SK-N-SH (cell line): ENCODE measurements around the gene NCBP2L. TPM values are rescaled to one million over a fixed set of nuclear protein-coding genes. Genes with fewer than 3 reads are reported as not detected.

ENCODE experiments used
- CTCF ChIA-PET: fragments of 300-600, 350-600 bp; formaldehyde crosslinking; extraction: SDS; loops from one replicate; lab custom pipeline; 2021; lab: Yijun Ruan, JAX
- POLR2A ChIA-PET: fragments of 350-600 bp; sonication (Branson Sonifier 250); formaldehyde crosslinking; extraction: SDS; loops from one replicate; lab custom pipeline; 2020; ENCODE audit warnings: antibody characterized with exemption, inconsistent platforms; lab: Yijun Ruan, JAX
- DNase-seq: peaks from one replicate; pipeline ENCODE4 v3.0.0; 2012
- H2AFZ ChIP-seq: fragments of 200-600 bp; sonication (generic); 2 replicates; pipeline ENCODE4 v1.8.1; 2016; ENCODE audit warnings: antibody characterized with exemption, mild to moderate bottlenecking, low read depth
- H3F3A ChIP-seq: fragments of 200-600 bp; sonication (generic); replicated peaks from 2 replicates; pipeline ENCODE3; 2016; ENCODE audit warnings: antibody characterized with exemption, mild to moderate bottlenecking; ENCODE audit not compliant: insufficient read depth
- H3K27ac ChIP-seq, 2 experiments: fragments of 200-500 bp in 1 of 2; fragments of 200-600 bp in 1 of 2; sonication (Bioruptor generic) in 1 of 2; sonication (generic), shearing (Covaris generic) in 1 of 2; 2 replicates each; pipeline versions ENCODE4 v1.5.1 to v1.6.1; 2014 to 2016; ENCODE audit warnings: low read depth in 2 of 2, inconsistent platforms in 1 of 2, low read length in 1 of 2, mild to moderate bottlenecking in 1 of 2, mixed read lengths in 1 of 2
- H3K27me3 ChIP-seq: fragments of 200-600 bp; sonication (generic), shearing (Covaris generic); 2 replicates; pipeline ENCODE4 v1.6.1; 2016; ENCODE audit warnings: mixed run types; ENCODE audit not compliant: insufficient read depth
- H3K36me3 ChIP-seq, 2 experiments: fragments of 200-500 bp in 1 of 2; fragments of 200-600 bp in 1 of 2; sonication (Bioruptor generic) in 1 of 2; sonication (generic) in 1 of 2; replicated peaks in 1 of 2; 2 replicates each; pipeline versions ENCODE3 to v1.5.1; 2014 to 2016; ENCODE audit warnings: low read length in 1 of 2, mild to moderate bottlenecking in 1 of 2; ENCODE audit not compliant: insufficient read depth in 2 of 2, control insufficient read depth in 1 of 2
- H3K4me1 ChIP-seq, 2 experiments: fragments of 200-500 bp in 1 of 2; fragments of 200-600 bp in 1 of 2; sonication (Bioruptor generic) in 1 of 2; sonication (generic), shearing (Covaris generic) in 1 of 2; 2 replicates each; pipeline versions ENCODE4 v1.5.1 to v1.6.1; 2014 to 2016; ENCODE audit warnings: low read depth in 1 of 2, low read length in 1 of 2, mixed run types in 1 of 2; ENCODE audit not compliant: insufficient read depth in 2 of 2, control insufficient read depth in 1 of 2
- H3K4me2 ChIP-seq: fragments of 200-600 bp; sonication (generic), shearing (Covaris generic); 2 replicates; pipeline ENCODE4 v1.6.1; 2017; ENCODE audit warnings: mixed run types
- H3K4me3 ChIP-seq, 2 experiments: fragments of 200-500 bp in 1 of 2; fragments of 200-600 bp in 1 of 2; sonication (Bioruptor generic) in 1 of 2; sonication (generic), shearing (Covaris generic) in 1 of 2; 2 replicates each; pipeline versions ENCODE4 v1.5.1 to v1.8.1; 2014 to 2016; ENCODE audit warnings: low read depth in 2 of 2, inconsistent platforms in 1 of 2, low read length in 1 of 2, mild to moderate bottlenecking in 1 of 2, mixed read lengths in 1 of 2, moderate library complexity in 1 of 2
- H3K79me2 ChIP-seq: fragments of 200-600 bp; sonication (generic); 2 replicates; pipeline ENCODE4 v1.8.1; 2017; ENCODE audit warnings: mild to moderate bottlenecking; ENCODE audit not compliant: insufficient read depth
- H3K9ac ChIP-seq: fragments of 200-600 bp; sonication (generic); 2 replicates; pipeline ENCODE4 v1.6.1; 2017; ENCODE audit warnings: mixed run types
- H3K9me2 ChIP-seq: fragments of 200-600 bp; sonication (generic); 2 replicates; pipeline ENCODE4 v1.6.1; 2017; ENCODE audit warnings: mixed run types
- H3K9me3 ChIP-seq: fragments of 200-600 bp; sonication (generic); 2 replicates; pipeline ENCODE4 v1.6.1; 2017; ENCODE audit warnings: mixed run types, mild to moderate bottlenecking, moderate library complexity
- H4K20me1 ChIP-seq: fragments of 200-600 bp; sonication (generic); 2 replicates; pipeline ENCODE4 v1.6.1; 2017; ENCODE audit warnings: mild to moderate bottlenecking, mixed run types; ENCODE audit not compliant: insufficient read depth
- CHD2 ChIP-seq: fragments of 150-350 bp; IDR thresholded peaks from 2 replicates; pipeline ENCODE4 v1.6.1; 2018; ENCODE audit warnings: low read length; ENCODE audit not compliant: partially characterized antibody
- ELF1 ChIP-seq: IDR thresholded peaks from 2 replicates; pipeline ENCODE4 v1.4.0; 2012
- EZH2phosphoT487 ChIP-seq: fragments of 200-600 bp; sonication (generic); IDR thresholded peaks from 2 replicates; pipeline ENCODE4 v1.6.1; 2017; ENCODE audit warnings: low read depth, mixed run types, mild to moderate bottlenecking, antibody characterized with exemption, moderate library complexity, borderline replicate concordance
- FOSL2 ChIP-seq: IDR thresholded peaks from 2 replicates; pipeline ENCODE4 v1.4.0; 2012; ENCODE audit warnings: low read depth, mild to moderate bottlenecking, moderate library complexity, borderline replicate concordance
- FOXM1 ChIP-seq: IDR thresholded peaks from 2 replicates; pipeline ENCODE4 v1.4.0; 2012; ENCODE audit warnings: low read depth, mild to moderate bottlenecking
- GABPA ChIP-seq: IDR thresholded peaks from 2 replicates; pipeline ENCODE4 v1.4.0; 2012; ENCODE audit warnings: low read depth, mild to moderate bottlenecking
- MAX ChIP-seq: IDR thresholded peaks from 2 replicates; pipeline ENCODE4 v1.4.0; 2012; ENCODE audit warnings: low read depth
- MEF2A ChIP-seq: IDR thresholded peaks from 2 replicates; pipeline ENCODE4 v1.4.0; 2012; ENCODE audit warnings: low read depth, borderline replicate concordance
- MXI1 ChIP-seq: IDR thresholded peaks from 2 replicates; pipeline ENCODE4 v1.6.1; 2012; ENCODE audit warnings: mild to moderate bottlenecking, low read depth, low read length, improper control_type of control experiment
- POLR2AphosphoS5 ChIP-seq: IDR thresholded peaks from 2 replicates; pipeline ENCODE4 v1.6.1; 2012; ENCODE audit warnings: low read depth, low read length
- RAD21 ChIP-seq: IDR thresholded peaks from 2 replicates; pipeline ENCODE4 v1.6.1; 2012; ENCODE audit warnings: mild to moderate bottlenecking, low read length
- RCOR1 ChIP-seq: fragments of 150-350 bp; IDR thresholded peaks from 2 replicates; pipeline ENCODE4 v1.6.1; 2017; ENCODE audit warnings: antibody characterized with exemption, low read length
- RXRA ChIP-seq: IDR thresholded peaks from 2 replicates; pipeline ENCODE4 v1.4.0; 2012; ENCODE audit warnings: low read depth, mild to moderate bottlenecking, borderline replicate concordance
- TEAD4 ChIP-seq: IDR thresholded peaks from 2 replicates; pipeline ENCODE4 v1.4.0; 2012; ENCODE audit warnings: mild to moderate bottlenecking, borderline replicate concordance; ENCODE audit not compliant: insufficient read depth
- USF2 ChIP-seq: fragments of 150-350 bp; IDR thresholded peaks from 2 replicates; pipeline ENCODE4 v1.6.1; 2017; ENCODE audit warnings: antibody characterized with exemption, low read length, low read depth, borderline replicate concordance
- WGBS: methylation state at CpG from one replicate; pipeline ENCODE4 v1.1.6; 2017; ENCODE audit warnings: low lambda C conversion rate; 5-methylcytosine and 5-hydroxymethylcytosine counted together
- polyA plus RNA-seq, 3 experiments: library from polyadenylated mRNA; depleted of rRNA; stranded (reverse); fragments of >200 nt; gene quantifications; 2 replicates each; pipeline ENCODE4 v1.2.3, GENCODE V29; 2012
- TF ChIP-seq, protein P1 (sequence below): IDR thresholded peaks from 2 replicates; pipeline ENCODE4 v1.6.1; 2012; ENCODE audit warnings: mild to moderate bottlenecking, low read depth, low read length, moderate library complexity
- TF ChIP-seq, protein P2 (sequence below): fragments of 150-350 bp; IDR thresholded peaks from 2 replicates; pipeline ENCODE4 v1.6.1; 2016; ENCODE audit warnings: mild to moderate bottlenecking, low read depth, low read length
- TF ChIP-seq, protein P3 (sequence below): fragments of 200-600 bp; sonication (generic); IDR thresholded peaks from 2 replicates; pipeline ENCODE4 v1.6.1; 2017; ENCODE audit warnings: antibody characterized with exemption, mild to moderate bottlenecking, moderate library complexity
- TF ChIP-seq, protein P4 (sequence below): IDR thresholded peaks from 2 replicates; pipeline ENCODE4; 2012

The NCBP2L gene
- polyA plus RNA-seq, 1 of the 3 experiments (the other 2 are of a cell fraction): not detected

DNA sequence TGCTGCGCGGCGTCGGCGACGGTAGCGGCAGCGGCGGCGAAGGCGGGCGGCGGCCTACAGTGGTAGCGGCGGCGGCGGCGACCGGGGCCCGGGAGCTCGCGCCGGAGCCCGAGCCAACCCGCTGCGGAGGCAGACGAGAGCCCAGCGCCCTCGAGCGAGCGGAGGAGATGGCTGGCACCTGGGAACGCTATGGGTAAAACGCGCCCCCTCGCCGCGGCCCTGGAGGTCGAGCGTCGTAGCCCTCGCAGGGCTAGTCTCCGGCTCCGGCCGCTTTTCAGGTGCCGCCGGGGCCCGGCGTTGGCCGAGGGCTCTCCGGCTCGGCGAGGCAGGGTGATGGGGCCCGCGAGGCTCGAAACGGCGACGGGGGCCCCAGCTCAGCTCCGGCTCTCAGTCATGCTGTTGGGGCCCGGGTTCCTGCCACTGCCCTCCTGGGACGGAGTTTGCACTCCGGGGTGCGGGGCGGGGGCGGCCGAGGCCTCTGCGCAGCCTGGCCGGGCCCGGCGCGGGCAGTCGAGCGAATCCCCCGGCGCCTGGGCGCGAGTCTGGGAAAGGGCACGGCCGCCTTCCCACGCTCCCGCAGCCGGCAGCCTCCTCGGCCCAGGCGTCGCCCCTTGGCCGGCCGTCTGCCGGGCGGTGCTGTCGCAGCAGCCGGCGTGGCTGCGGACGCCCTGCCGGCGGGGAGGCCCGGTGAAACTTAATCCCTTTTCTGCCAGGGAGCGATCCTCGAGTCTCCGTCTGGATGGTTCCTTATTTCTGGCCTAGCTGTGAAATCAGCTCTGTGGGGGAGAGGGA lies 48.9 kb downstream of the NCBP2L start:
- Histone ChIP-seq H3K36me3 (no peaks in the 10 kb centered on the region), H3F3A (no peaks in the 10 kb centered on the region), H3K27me3 (peaks cover 8% of the 10 kb centered on the region; the same call in 1 of the 2 replicates), H3K4me1 (no peaks in the 10 kb centered on the region), H3K27ac (no peak overlapping the region), H3K4me3 (peak overlapping the region; percentile 19 to 34; a peak in 2 of 4 replicates), H3K79me2 (no peaks in the 10 kb centered on the region), H4K20me1 (no peaks in the 10 kb centered on the region), H3K9me3 (no peaks in the 10 kb centered on the region), H2AFZ (no peak overlapping the region), H3K4me2 (peak overlapping the region; percentile 50), H3K9me2 (no peaks in the 10 kb centered on the region), H3K9ac (no peak overlapping the region)
- POLR2A ChIA-PET: no interaction called here
- CTCF ChIA-PET: no interaction called here
- peak; percentile 63 for DNase-seq
- 10% methylated on average over 12 of the region's 100 CpGs for WGBS
- no peak for TF ChIP-seq FOXM1
- no peak for TF ChIP-seq RXRA
- TF ChIP-seq TEAD4: no peak
- TF ChIP-seq FOSL2: no peak
- TF ChIP-seq RCOR1: no peak
- TF ChIP-seq CHD2: no peak
- no peak for TF ChIP-seq POLR2AphosphoS5
- TF ChIP-seq, protein P1, sequence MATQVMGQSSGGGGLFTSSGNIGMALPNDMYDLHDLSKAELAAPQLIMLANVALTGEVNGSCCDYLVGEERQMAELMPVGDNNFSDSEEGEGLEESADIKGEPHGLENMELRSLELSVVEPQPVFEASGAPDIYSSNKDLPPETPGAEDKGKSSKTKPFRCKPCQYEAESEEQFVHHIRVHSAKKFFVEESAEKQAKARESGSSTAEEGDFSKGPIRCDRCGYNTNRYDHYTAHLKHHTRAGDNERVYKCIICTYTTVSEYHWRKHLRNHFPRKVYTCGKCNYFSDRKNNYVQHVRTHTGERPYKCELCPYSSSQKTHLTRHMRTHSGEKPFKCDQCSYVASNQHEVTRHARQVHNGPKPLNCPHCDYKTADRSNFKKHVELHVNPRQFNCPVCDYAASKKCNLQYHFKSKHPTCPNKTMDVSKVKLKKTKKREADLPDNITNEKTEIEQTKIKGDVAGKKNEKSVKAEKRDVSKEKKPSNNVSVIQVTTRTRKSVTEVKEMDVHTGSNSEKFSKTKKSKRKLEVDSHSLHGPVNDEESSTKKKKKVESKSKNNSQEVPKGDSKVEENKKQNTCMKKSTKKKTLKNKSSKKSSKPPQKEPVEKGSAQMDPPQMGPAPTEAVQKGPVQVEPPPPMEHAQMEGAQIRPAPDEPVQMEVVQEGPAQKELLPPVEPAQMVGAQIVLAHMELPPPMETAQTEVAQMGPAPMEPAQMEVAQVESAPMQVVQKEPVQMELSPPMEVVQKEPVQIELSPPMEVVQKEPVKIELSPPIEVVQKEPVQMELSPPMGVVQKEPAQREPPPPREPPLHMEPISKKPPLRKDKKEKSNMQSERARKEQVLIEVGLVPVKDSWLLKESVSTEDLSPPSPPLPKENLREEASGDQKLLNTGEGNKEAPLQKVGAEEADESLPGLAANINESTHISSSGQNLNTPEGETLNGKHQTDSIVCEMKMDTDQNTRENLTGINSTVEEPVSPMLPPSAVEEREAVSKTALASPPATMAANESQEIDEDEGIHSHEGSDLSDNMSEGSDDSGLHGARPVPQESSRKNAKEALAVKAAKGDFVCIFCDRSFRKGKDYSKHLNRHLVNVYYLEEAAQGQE: no peak
- TF ChIP-seq ELF1: no peak
- TF ChIP-seq, protein P2, sequence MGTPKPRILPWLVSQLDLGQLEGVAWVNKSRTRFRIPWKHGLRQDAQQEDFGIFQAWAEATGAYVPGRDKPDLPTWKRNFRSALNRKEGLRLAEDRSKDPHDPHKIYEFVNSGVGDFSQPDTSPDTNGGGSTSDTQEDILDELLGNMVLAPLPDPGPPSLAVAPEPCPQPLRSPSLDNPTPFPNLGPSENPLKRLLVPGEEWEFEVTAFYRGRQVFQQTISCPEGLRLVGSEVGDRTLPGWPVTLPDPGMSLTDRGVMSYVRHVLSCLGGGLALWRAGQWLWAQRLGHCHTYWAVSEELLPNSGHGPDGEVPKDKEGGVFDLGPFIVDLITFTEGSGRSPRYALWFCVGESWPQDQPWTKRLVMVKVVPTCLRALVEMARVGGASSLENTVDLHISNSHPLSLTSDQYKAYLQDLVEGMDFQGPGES: no peak
- TF ChIP-seq RAD21: no peak
- no peak for TF ChIP-seq MAX
- TF ChIP-seq, protein P3, sequence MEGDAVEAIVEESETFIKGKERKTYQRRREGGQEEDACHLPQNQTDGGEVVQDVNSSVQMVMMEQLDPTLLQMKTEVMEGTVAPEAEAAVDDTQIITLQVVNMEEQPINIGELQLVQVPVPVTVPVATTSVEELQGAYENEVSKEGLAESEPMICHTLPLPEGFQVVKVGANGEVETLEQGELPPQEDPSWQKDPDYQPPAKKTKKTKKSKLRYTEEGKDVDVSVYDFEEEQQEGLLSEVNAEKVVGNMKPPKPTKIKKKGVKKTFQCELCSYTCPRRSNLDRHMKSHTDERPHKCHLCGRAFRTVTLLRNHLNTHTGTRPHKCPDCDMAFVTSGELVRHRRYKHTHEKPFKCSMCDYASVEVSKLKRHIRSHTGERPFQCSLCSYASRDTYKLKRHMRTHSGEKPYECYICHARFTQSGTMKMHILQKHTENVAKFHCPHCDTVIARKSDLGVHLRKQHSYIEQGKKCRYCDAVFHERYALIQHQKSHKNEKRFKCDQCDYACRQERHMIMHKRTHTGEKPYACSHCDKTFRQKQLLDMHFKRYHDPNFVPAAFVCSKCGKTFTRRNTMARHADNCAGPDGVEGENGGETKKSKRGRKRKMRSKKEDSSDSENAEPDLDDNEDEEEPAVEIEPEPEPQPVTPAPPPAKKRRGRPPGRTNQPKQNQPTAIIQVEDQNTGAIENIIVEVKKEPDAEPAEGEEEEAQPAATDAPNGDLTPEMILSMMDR: no peak
- TF ChIP-seq EZH2phosphoT487: no peak
- no peak for TF ChIP-seq GABPA
- TF ChIP-seq, protein P4, sequence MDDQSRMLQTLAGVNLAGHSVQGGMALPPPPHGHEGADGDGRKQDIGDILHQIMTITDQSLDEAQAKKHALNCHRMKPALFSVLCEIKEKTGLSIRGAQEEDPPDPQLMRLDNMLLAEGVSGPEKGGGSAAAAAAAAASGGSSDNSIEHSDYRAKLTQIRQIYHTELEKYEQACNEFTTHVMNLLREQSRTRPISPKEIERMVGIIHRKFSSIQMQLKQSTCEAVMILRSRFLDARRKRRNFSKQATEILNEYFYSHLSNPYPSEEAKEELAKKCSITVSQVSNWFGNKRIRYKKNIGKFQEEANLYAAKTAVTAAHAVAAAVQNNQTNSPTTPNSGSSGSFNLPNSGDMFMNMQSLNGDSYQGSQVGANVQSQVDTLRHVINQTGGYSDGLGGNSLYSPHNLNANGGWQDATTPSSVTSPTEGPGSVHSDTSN: no peak
- TF ChIP-seq USF2: no peak
- TF ChIP-seq MEF2A: no peak
- no peak for TF ChIP-seq MXI1
